Measurements from ENCODE around the gene PIGA.

PIGA gene

DNA sequence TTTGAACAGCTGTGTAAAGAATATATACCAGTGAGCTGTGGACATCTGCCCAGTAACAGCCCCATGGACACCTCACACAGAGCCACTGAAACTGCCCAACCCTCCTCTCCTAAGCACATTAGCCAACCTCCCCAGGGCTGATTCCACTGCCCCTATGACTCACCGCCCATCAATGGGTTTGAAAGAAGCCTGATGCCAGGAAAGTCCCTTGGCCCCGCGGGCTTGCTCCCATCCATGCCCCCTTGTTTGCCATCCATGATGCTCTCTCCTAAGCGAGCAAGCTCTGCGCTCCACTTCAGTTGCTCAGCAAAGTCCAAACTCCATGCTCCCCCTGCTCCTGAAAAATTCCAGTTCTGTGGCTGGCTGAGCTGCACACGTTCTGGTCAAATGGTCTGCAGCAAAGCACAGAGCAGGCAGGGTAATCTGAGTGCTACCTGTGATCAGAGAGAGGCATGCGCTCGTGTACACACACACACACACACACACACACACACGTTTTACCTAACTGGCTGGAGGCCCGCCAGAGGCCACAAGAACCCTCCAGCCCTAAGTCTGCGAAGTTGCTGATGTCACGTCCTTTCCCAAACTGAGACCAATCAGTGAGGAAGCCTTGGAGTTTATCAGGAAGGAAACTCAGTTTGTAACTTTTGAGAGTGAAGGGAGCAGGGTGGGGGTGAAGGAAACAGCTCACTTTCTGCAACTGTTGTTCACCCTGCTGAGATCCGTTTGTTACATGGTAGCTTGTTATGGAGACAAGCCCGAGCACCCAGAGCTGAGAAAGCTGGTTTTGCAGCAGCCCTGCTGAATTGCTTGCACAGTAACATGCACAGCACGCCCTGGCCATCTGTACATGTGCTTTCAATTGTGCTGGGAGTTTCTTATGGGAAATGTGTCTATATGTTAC lies 65.5 kb downstream of the PIGA start, which contains the start of gene ASB9:
Gene ASB9 (minus strand): TSS at position 466 of the 904 bp plus-strand sequence. CDS start 209 bp downstream, at position 257.
- TF ChIP-seq, protein P1, sequence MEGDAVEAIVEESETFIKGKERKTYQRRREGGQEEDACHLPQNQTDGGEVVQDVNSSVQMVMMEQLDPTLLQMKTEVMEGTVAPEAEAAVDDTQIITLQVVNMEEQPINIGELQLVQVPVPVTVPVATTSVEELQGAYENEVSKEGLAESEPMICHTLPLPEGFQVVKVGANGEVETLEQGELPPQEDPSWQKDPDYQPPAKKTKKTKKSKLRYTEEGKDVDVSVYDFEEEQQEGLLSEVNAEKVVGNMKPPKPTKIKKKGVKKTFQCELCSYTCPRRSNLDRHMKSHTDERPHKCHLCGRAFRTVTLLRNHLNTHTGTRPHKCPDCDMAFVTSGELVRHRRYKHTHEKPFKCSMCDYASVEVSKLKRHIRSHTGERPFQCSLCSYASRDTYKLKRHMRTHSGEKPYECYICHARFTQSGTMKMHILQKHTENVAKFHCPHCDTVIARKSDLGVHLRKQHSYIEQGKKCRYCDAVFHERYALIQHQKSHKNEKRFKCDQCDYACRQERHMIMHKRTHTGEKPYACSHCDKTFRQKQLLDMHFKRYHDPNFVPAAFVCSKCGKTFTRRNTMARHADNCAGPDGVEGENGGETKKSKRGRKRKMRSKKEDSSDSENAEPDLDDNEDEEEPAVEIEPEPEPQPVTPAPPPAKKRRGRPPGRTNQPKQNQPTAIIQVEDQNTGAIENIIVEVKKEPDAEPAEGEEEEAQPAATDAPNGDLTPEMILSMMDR (IDR thresholded peaks at IDR 0.05), result no peak
